Right lobe of liver (tissue), 4 donors: ENCODE measurements around the gene RANBP3L.

ENCODE experiments used
- POLR2A ChIP-seq: fragments of 450-650 bp; IDR thresholded peaks from one replicate; pipeline ENCODE4 v1.6.1; 2017; ENCODE audit warnings: antibody characterized with exemption, mild to moderate bottlenecking
- TF ChIP-seq, protein P1 (sequence below), 4 donors: fragments of 200-600 bp in 3 of 4; fragments of 450-650 bp in 1 of 4; IDR thresholded peaks; one replicate each; pipeline versions ENCODE4 v1.5.1 to v1.8.0; 2016 to 2022; ENCODE audit warnings: antibody characterized with exemption in 4 of 4, mild to moderate bottlenecking in 2 of 4
- donor health status: DM: no; HTN: no; CAD: no.
- donor health status: DM: no; HTN: no; CAD: no.
- donor health status: DM: no; HTN: yes; CAD: no.

DNA sequence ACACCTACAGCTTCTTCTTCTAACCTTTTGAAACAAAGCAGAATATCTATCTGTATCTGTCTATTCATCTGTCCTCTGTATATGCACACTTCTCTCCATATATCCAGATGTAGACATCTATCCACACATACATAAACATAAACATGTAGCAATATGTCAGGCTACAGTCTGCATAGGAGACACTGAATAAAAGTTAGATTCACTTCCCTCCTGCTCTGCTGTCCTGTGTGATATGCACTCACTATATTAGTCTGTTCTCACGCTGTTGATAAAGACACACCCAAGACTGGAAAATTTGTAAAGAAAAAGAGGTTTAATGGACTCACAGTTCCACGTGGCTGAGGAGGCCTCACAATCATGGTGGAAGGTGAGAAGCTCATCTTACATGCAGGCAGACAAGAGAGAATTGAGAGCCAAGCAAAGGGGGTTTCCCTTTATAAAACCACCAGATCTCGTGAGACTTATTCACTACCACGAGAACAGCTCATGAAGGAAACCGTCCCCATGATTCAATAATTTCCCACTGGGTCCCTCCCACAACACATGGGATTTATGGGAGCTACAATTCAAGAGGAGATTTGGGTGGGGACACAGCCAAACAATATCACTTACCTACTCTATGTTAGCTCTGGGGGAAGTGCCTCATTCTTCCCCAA is 24.1 kb downstream of the RANBP3L start:
- TF ChIP-seq, protein P1, sequence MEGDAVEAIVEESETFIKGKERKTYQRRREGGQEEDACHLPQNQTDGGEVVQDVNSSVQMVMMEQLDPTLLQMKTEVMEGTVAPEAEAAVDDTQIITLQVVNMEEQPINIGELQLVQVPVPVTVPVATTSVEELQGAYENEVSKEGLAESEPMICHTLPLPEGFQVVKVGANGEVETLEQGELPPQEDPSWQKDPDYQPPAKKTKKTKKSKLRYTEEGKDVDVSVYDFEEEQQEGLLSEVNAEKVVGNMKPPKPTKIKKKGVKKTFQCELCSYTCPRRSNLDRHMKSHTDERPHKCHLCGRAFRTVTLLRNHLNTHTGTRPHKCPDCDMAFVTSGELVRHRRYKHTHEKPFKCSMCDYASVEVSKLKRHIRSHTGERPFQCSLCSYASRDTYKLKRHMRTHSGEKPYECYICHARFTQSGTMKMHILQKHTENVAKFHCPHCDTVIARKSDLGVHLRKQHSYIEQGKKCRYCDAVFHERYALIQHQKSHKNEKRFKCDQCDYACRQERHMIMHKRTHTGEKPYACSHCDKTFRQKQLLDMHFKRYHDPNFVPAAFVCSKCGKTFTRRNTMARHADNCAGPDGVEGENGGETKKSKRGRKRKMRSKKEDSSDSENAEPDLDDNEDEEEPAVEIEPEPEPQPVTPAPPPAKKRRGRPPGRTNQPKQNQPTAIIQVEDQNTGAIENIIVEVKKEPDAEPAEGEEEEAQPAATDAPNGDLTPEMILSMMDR (IDR thresholded peaks at IDR 0.05) = no peak
- no peak for TF ChIP-seq POLR2A
